ENCODE data around the gene CHST12. TPM values are rescaled to one million over a fixed set of nuclear protein-coding genes. Genes with fewer than 3 reads are reported as not detected.

Gene CHST12
- total RNA-seq, 2 experiments from 2014 or later = 1.8 to 1.9 TPM

- no peaks in the 10 kb centered on the region for H3K27me3 Mint-ChIP-seq
- POLR2A ChIA-PET = no interaction called here
- DNase-seq = no peak
- ATAC-seq = no peak
- H3K27ac Mint-ChIP-seq = no peak overlapping the region
- intact Hi-C loops (cut with DNase I, micrococcal nuclease) = loop anchor here in 1 of 2 experiments (5.0 kb wide), 1 partner anchor 82 kb away; no protein-coding TSS in a partner anchor
- H3K36me3 Mint-ChIP-seq (ENCODE audit: low read depth) = no peaks in the 10 kb centered on the region
- no peak overlapping the region for H3K4me3 Mint-ChIP-seq
- CTCF ChIA-PET = no interaction called here
- peaks cover 7% of the 10 kb centered on the region for H3K9me3 Mint-ChIP-seq (ENCODE audit: low read depth)
- H3K4me1 Mint-ChIP-seq = no peaks in the 10 kb centered on the region
These were observed 81.5 kb downstream of the CHST12 start for GRCh38 chr7:2484868-2485267.

- Mint-ChIP-seq H3K36me3 (ENCODE audit: low read depth) (no peaks in the 10 kb centered on the region), H3K27me3 (no peaks in the 10 kb centered on the region), H3K4me3 (no peak overlapping the region), H3K4me1 (no peaks in the 10 kb centered on the region), H3K27ac (no peak overlapping the region), H3K9me3 (ENCODE audit: low read depth) (peaks cover 5% of the 10 kb centered on the region)
- intact Hi-C loops (cut with DNase I, micrococcal nuclease) = no loop called here
- DNase-seq (no peak), ATAC-seq (no peak)
- POLR2A ChIA-PET = no interaction called here
- CTCF ChIA-PET = interaction anchor here (0.7 to 1.6 kb wide), 2 partner anchors 17 to 19 kb away, joined by 3 read pairs; no protein-coding TSS in a partner anchor
These were observed 84.3 kb downstream of the CHST12 start for GRCh38 chr7:2487586-2488271.

GRCh38 chr7:2488272-2488645 lies 84.8 kb downstream of the CHST12 start:
- Mint-ChIP-seq H3K36me3 (ENCODE audit: low read depth) (no peaks in the 10 kb centered on the region), H3K27ac (no peak overlapping the region), H3K4me3 (no peak overlapping the region), H3K9me3 (ENCODE audit: low read depth) (no peaks in the 10 kb centered on the region), H3K4me1 (no peaks in the 10 kb centered on the region), H3K27me3 (no peaks in the 10 kb centered on the region)
- no peak for DNase-seq
- CTCF ChIA-PET = interaction anchor here (0.7 to 1.6 kb wide), 2 partner anchors 17 to 20 kb away, joined by 3 read pairs; no protein-coding TSS in a partner anchor
- intact Hi-C loops (cut with DNase I, micrococcal nuclease) = no loop called here
- POLR2A ChIA-PET = no interaction called here
- ATAC-seq = no peak

- Mint-ChIP-seq H3K4me3 (no peak overlapping the region), H3K27ac (no peak overlapping the region), H3K36me3 (ENCODE audit: low read depth) (no peaks in the 10 kb centered on the region), H3K4me1 (no peaks in the 10 kb centered on the region), H3K9me3 (ENCODE audit: low read depth) (no peaks in the 10 kb centered on the region), H3K27me3 (no peaks in the 10 kb centered on the region)
- DNase-seq (no peak), ATAC-seq (no peak)
- intact Hi-C loops (cut with DNase I, micrococcal nuclease) = no loop called here
- ChIA-PET CTCF (interaction anchor here (1.6 kb wide), 1 partner anchor 20 kb away, joined by 3 read pairs; no protein-coding TSS in a partner anchor), POLR2A (no interaction called here)
These were observed 85.3 kb downstream of the CHST12 start for GRCh38 chr7:2488681-2489080.

- H3K4me1 Mint-ChIP-seq = no peaks in the 10 kb centered on the region
- H3K9me3 Mint-ChIP-seq (ENCODE audit: low read depth) = no peaks in the 10 kb centered on the region
- POLR2A ChIA-PET = no interaction called here
- H3K27ac Mint-ChIP-seq = no peak overlapping the region
- CTCF ChIA-PET = interaction anchor here (0.6 kb wide), 1 partner anchor 98 kb away, joined by 3 read pairs; no protein-coding TSS in a partner anchor
- ATAC-seq (no peak), DNase-seq (no peak)
- no peaks in the 10 kb centered on the region for H3K36me3 Mint-ChIP-seq (ENCODE audit: low read depth)
- intact Hi-C loops (cut with DNase I, micrococcal nuclease) = no loop called here
- no peak overlapping the region for H3K4me3 Mint-ChIP-seq
- H3K27me3 Mint-ChIP-seq = no peaks in the 10 kb centered on the region
These were observed 86.8 kb downstream of the CHST12 start for GRCh38 chr7:2490181-2490651.

GRCh38 chr7:2492038-2492437 lies 88.6 kb downstream of the CHST12 start:
- ATAC-seq (no peak), DNase-seq (no peak)
- Mint-ChIP-seq H3K36me3 (ENCODE audit: low read depth) (no peaks in the 10 kb centered on the region), H3K4me3 (no peak overlapping the region), H3K4me1 (no peaks in the 10 kb centered on the region), H3K27ac (no peak overlapping the region), H3K27me3 (no peaks in the 10 kb centered on the region), H3K9me3 (ENCODE audit: low read depth) (no peaks in the 10 kb centered on the region)
- POLR2A ChIA-PET = no interaction called here
- intact Hi-C loops (cut with DNase I, micrococcal nuclease) = no loop called here
- CTCF ChIA-PET = no interaction called here

GRCh38 chr7:2493205-2494164 lies 90.1 kb downstream of the CHST12 start:
- Mint-ChIP-seq H3K27me3 (peaks cover 6% of the 10 kb centered on the region), H3K27ac (no peak overlapping the region), H3K4me3 (no peak overlapping the region), H3K9me3 (ENCODE audit: low read depth) (no peaks in the 10 kb centered on the region), H3K4me1 (no peaks in the 10 kb centered on the region), H3K36me3 (ENCODE audit: low read depth) (no peaks in the 10 kb centered on the region)
- ATAC-seq = no peak
- POLR2A ChIA-PET = no interaction called here
- DNase-seq = no peak
- CTCF ChIA-PET = interaction anchor here (0.7 to 1.2 kb wide), 2 partner anchors 10 to 25 kb away, joined by 4 read pairs; no protein-coding TSS in a partner anchor
- intact Hi-C loops (cut with DNase I, micrococcal nuclease) = no loop called here

GRCh38 chr7:2494191-2495130 lies 91.0 kb downstream of the CHST12 start:
- ATAC-seq (no peak), DNase-seq (no peak)
- Mint-ChIP-seq H3K4me1 (no peaks in the 10 kb centered on the region), H3K27ac (no peak overlapping the region), H3K27me3 (peaks cover 6% of the 10 kb centered on the region), H3K4me3 (no peak overlapping the region), H3K9me3 (ENCODE audit: low read depth) (no peaks in the 10 kb centered on the region), H3K36me3 (ENCODE audit: low read depth) (no peaks in the 10 kb centered on the region)
- ChIA-PET POLR2A (no interaction called here), CTCF (no interaction called here)
- intact Hi-C loops (cut with DNase I, micrococcal nuclease) = no loop called here

- ATAC-seq (no peak), DNase-seq (no peak)
- Mint-ChIP-seq H3K36me3 (ENCODE audit: low read depth) (no peaks in the 10 kb centered on the region), H3K9me3 (ENCODE audit: low read depth) (no peaks in the 10 kb centered on the region), H3K4me1 (no peaks in the 10 kb centered on the region), H3K27me3 (peaks cover 6% of the 10 kb centered on the region), H3K4me3 (no peak overlapping the region), H3K27ac (no peak overlapping the region)
- intact Hi-C loops (cut with DNase I, micrococcal nuclease) = no loop called here
- ChIA-PET CTCF (interaction anchor here (0.7 kb wide), 1 partner anchor 101 kb away, joined by 3 read pairs; no protein-coding TSS in a partner anchor), POLR2A (no interaction called here)
These were observed 92.2 kb downstream of the CHST12 start for GRCh38 chr7:2495418-2496299.

GRCh38 chr7:2496375-2496774 lies 93.0 kb downstream of the CHST12 start:
- H3K4me1 Mint-ChIP-seq = no peaks in the 10 kb centered on the region
- peaks cover 6% of the 10 kb centered on the region for H3K27me3 Mint-ChIP-seq
- H3K9me3 Mint-ChIP-seq (ENCODE audit: low read depth) = no peaks in the 10 kb centered on the region
- ChIA-PET POLR2A (no interaction called here), CTCF (interaction anchor here (0.7 kb wide), 1 partner anchor 100 kb away, joined by 3 read pairs; no protein-coding TSS in a partner anchor)
- DNase-seq (no peak), ATAC-seq (no peak)
- intact Hi-C loops (cut with DNase I, micrococcal nuclease) = no loop called here
- no peaks in the 10 kb centered on the region for H3K36me3 Mint-ChIP-seq (ENCODE audit: low read depth)
- H3K4me3 Mint-ChIP-seq = no peak overlapping the region
- no peak overlapping the region for H3K27ac Mint-ChIP-seq
